NCI-H2171 (cell line): ENCODE results near the gene RCAN3.

Source experiments
- DNase-seq: peaks from one replicate; lab custom pipeline; 2025; lab: John Stamatoyannopoulos, UW

RCAN3 gene

GRCh38 chr1:24584171-24584647 is 81.6 kb downstream of the RCAN3 start:
- DNase-seq = no peak

- DNase-seq = no peak
These were observed 83.5 kb downstream of the RCAN3 start for GRCh38 chr1:24586119-24586518.

GRCh38 chr1:24586970-24587820 is 84.6 kb downstream of the RCAN3 start:
- DNase-seq = peak; percentile 32

GRCh38 chr1:24588573-24588972 is 85.9 kb downstream of the RCAN3 start:
- DNase-seq = no peak

- DNase-seq = no peak
These were observed 86.6 kb downstream of the RCAN3 start for GRCh38 chr1:24589200-24589599.
